ENCODE measurements around the gene TSPAN17. TPM values are rescaled to one million over a fixed set of nuclear protein-coding genes. Genes with fewer than 3 reads are reported as not detected.

The TSPAN17 gene
- total and polyA plus RNA-seq, 10 of the 15 experiments (the other 5 are each of a cell fraction or from before 2014, with no cell fraction given), result 0.24 to 17.1 (median 10.4) TPM

- H3K4me3 ChIP-seq, result no peak overlapping the region
- peaks cover 11% of the 10 kb centered on the region for H3K4me1 ChIP-seq (ENCODE audit: control insufficient read depth, insufficient read depth, low read length)
- ChIA-PET CTCF (no interaction called here), SMC1A (ENCODE audit: uncharacterized antibody, unreplicated experiment) (no interaction called here), RAD21 (ENCODE audit: unreplicated experiment) (no interaction called here), POLR2A (no interaction called here)
- H3K9me3 ChIP-seq (replicated peaks; ENCODE audit: control insufficient read depth, insufficient read depth, low read length), result no peaks in the 10 kb centered on the region
- no peak overlapping the region for H2AFZ ChIP-seq (ENCODE audit: control insufficient read depth, low read depth, low read length)
- no peaks in the 10 kb centered on the region for H3K79me2 ChIP-seq (ENCODE audit: control insufficient read depth, insufficient read depth, low read length)
- in situ Hi-C loops (cut with MboI), result no loop called here
- WGBS (ENCODE audit: insufficient coverage, insufficient replicate concordance, low lambda C conversion rate, missing lambda C conversion rate), result 70% methylated on average over 10 of the region's 10 CpGs
- H4K20me1 ChIP-seq (ENCODE audit: control insufficient read depth, insufficient read depth), result no peaks in the 10 kb centered on the region
- FAIRE-seq, result no peak
- intact Hi-C loops (cut with micrococcal nuclease; ENCODE audit: unreplicated experiment), result loop anchor here (5.0 kb wide), 1 partner anchor 239 kb away; no protein-coding TSS in a partner anchor
- H3K27ac ChIP-seq (ENCODE audit: control insufficient read depth, insufficient read depth), result no peak overlapping the region
- TF ChIP-seq STAT1 (conservative IDR thresholded peaks at IDR 0.05) (no peak), SMC3 (IDR thresholded peaks at IDR 0.05; ENCODE audit: borderline replicate concordance, low read length) (no peak)
- H3K36me3 ChIP-seq (ENCODE audit: control insufficient read depth in 2 of 2, insufficient read depth in 2 of 2, low read length in 1 of 2), result no peaks in the 10 kb centered on the region
- no TSS peak for BruUV-seq (replicated peaks)
- H3K4me2 ChIP-seq (ENCODE audit: control insufficient read depth, insufficient read depth), result no peak overlapping the region
- no peaks in the 10 kb centered on the region for H3K27me3 ChIP-seq (replicated peaks in 1 of 2; ENCODE audit: control insufficient read depth in 2 of 2, insufficient read depth in 2 of 2, low read length in 1 of 2)
- no peak overlapping the region for H3K9ac ChIP-seq (ENCODE audit: control insufficient read depth, insufficient read depth, low read length)
- no peak for DNase-seq (ENCODE audit: low read depth, low spot score)
- ATAC-seq, result no peak
Measured at GRCh38 chr5:176663566-176663965, 16.3 kb downstream of the TSPAN17 start.

- no peaks in the 10 kb centered on the region for H4K20me1 ChIP-seq (ENCODE audit: control insufficient read depth, insufficient read depth)
- ATAC-seq (no peak), DNase-seq (ENCODE audit: low read depth, low spot score) (no peak), FAIRE-seq (no peak)
- TF ChIP-seq SMAD1 (IDR thresholded peaks at IDR 0.05; ENCODE audit: low read depth, partially characterized antibody) (no peak), HCFC1 (IDR thresholded peaks at IDR 0.05; ENCODE audit: low read length) (no peak), EGR1 (IDR thresholded peaks at IDR 0.05; ENCODE audit: borderline replicate concordance in 1 of 2, low read depth in 2 of 2, low read length in 2 of 2) (no peak), ZNF622 (IDR thresholded peaks at IDR 0.05) (no peak)
- no peak overlapping the region for H3K4me2 ChIP-seq (ENCODE audit: control insufficient read depth, insufficient read depth)
- CTCF ChIA-PET, result interaction anchor here (1.2 kb wide), 1 partner anchor 80 kb away, joined by 3 read pairs; no protein-coding TSS in a partner anchor
- in situ Hi-C loops (cut with MboI), result no loop called here
- H3K27ac ChIP-seq (ENCODE audit: control insufficient read depth, insufficient read depth), result no peak overlapping the region
- peaks cover 5% of the 10 kb centered on the region for H3K4me1 ChIP-seq (ENCODE audit: control insufficient read depth, insufficient read depth, low read length)
- H3K9me3 ChIP-seq (replicated peaks; ENCODE audit: control insufficient read depth, insufficient read depth, low read length), result no peaks in the 10 kb centered on the region
- H3K9ac ChIP-seq (ENCODE audit: control insufficient read depth, insufficient read depth, low read length), result no peak overlapping the region
- no peaks in the 10 kb centered on the region for H3K79me2 ChIP-seq (ENCODE audit: control insufficient read depth, insufficient read depth, low read length)
- H3K4me3 ChIP-seq, result no peak overlapping the region
- RAD21 ChIA-PET (ENCODE audit: unreplicated experiment), result interaction anchor here (0.6 kb wide), 1 partner anchor 342 kb away, joined by 3 read pairs; the partner anchor contains the start of gene UIMC1
- no peaks in the 10 kb centered on the region; a peak in 1 of 4 replicates for H3K27me3 ChIP-seq (replicated peaks in 1 of 2; ENCODE audit: control insufficient read depth in 2 of 2, insufficient read depth in 2 of 2, low read length in 1 of 2)
- SMC1A ChIA-PET (ENCODE audit: uncharacterized antibody, unreplicated experiment), result no interaction called here
- H2AFZ ChIP-seq (ENCODE audit: control insufficient read depth, low read depth, low read length), result no peak overlapping the region
- POLR2A ChIA-PET, result no interaction called here
- BruUV-seq (replicated peaks), result no TSS peak
- WGBS (ENCODE audit: insufficient coverage, insufficient replicate concordance, low lambda C conversion rate, missing lambda C conversion rate), result 21% methylated on average over 5 of the region's 6 CpGs
- no peaks in the 10 kb centered on the region for H3K36me3 ChIP-seq (ENCODE audit: control insufficient read depth in 2 of 2, insufficient read depth in 2 of 2, low read length in 1 of 2)
- intact Hi-C loops (cut with micrococcal nuclease; ENCODE audit: unreplicated experiment), result loop anchor here (5.0 kb wide), 1 partner anchor 238 kb away; no protein-coding TSS in a partner anchor
Measured at GRCh38 chr5:176664479-176664878, 17.2 kb downstream of the TSPAN17 start.
